HG03469 (cell line): ENCODE data around the gene MTCL3.
A peak's percentile ranks its signal among the peaks of the same experiment; 100 is the strongest.

Experiments
- ATAC-seq: cut with Tn5 transposase; IDR thresholded peaks from one replicate; pipeline ENCODE4 v1.9.1; 2021; ENCODE audit warnings: mild to moderate bottlenecking, moderate library complexity, moderate number of reproducible peaks; ENCODE audit not compliant: unreplicated experiment

MTCL3 gene

DNA sequence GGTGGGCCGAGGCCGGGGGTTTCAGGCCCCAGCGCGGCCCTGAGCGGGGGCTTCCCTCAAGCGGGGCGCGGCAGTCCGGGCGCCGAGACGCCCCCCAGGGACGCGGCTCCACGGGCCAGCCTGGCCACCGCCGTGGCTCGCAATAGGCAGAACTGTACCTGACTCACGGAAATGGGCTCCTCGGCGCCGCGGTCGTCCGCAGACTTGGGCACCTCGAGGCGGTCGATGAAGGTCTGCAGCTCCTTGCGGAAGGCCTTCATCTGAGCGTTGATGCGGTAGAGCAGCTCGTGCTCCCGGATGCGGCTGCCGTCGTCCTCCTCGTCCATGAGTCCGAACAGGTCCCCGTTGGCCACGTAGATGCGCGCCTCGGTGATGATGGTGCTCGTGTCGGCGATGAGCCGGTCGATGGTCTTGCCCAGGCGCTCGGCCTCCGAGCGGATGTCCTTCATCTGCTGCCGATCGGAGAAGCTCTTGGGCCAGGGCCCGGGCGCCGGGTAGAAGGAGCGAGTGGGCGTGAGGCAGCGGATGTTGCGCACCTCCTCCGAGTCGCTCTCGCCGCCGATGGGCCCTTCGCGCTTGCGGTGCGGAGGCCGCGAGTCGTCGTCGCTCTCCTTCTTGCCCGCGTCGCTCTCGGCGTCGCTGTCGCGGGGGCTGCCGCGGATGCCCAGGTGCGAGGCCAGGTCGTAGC lies 43.9 kb downstream of the MTCL3 start:
- no peak for ATAC-seq

DNA sequence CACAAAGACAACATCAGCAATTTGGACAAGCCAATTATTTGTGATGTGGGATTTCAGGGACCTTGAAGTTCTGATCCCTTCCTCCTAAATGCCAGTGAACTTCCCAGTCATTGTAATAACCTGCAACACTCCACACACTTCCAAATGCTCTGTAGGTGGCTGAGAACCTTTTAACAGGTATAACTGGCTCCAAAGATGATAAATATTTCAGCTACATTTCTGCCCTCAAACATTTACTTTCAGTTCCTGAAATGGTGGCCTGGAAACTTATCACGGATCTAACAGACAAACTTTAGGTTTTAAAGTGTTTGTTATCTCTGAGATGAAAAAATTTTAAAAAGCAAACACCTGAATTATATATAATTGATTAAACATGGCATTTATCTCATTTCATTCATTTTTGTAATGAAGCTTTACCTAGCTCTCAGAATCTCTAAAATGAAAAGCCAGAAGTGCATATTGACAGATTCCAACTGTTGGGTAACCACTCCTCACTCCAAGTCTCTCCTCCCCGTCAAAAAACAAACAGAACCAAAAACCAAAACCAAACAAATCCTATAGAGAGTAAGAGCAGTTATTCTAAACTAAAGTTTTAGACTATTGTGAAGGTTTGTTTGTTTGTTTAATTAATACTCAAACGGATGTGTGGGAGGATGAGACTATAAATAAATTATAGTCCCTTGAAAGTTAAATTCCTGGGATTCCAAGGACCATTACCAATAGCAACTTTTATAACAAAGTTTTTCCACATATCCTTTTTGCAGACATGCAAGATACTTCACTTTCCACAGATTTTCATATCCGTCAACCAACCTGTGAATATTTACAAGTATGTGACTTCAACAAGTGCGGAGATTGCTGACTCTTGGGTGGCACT lies 47.5 kb downstream of the MTCL3 start:
- ATAC-seq: peak; percentile 45

DNA sequence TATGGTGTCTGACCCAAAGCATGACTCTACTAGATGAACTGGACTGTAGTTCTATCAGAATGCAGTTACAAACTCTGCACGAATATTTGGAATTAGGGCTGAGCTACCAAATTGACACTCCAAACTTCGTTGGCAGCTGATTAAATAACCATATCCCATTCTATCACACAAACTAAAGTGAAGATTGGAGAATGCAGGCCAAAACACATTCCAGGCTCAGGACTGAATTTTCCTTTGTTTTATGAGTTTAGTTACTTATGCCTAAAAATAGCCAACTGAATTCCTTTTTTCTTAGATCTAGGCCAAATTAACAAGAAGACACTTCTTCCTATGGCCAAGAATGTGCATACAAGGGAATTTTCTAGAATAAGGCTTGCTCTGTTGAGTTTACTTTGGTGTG lies 50.2 kb downstream of the MTCL3 start:
- ATAC-seq: no peak

DNA sequence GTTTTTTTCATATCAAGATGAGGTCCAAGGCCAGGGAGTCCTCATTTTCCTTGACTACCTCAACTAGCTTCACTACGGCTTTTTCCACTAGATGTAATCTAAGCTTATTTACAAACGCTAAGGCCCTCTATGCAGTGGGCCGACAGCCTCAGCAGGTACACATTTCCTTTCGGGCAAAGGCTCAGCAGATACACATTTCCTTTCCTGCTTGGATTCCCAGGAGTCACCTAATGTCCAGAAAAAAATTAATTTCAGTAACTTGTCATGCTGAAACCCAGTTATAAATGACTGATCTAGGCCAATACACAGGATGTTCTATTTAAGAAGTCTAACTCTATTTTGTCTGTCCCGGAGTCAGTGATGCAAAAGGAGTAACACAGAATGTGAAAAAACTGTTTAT lies 52.7 kb downstream of the MTCL3 start:
- ATAC-seq: no peak

DNA sequence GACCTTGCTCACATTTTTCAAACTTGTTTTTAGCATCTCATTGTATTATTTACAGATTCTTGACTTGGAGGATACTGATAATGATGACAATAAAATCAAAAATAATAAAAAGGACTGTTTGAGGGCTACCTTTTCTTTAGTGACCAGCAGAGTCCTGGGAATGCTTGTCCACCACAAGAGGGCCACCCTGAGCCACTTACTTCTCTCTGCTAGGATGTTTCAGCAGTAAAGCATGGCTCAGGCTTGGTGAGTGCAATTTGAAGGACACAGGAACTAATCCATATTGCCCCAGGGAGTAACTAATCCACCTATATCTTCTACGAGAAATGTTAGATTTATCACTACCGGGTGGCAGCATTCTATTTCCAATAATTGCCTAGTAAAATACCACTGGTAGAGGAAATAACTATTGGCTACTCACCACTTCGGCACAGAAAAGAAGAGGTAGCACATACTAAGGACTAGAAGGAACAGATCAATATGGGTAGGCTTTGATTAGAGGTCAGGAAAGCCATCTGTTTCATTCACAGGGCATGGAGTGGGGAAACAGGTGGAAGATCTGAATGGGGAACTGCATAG lies 54.2 kb downstream of the MTCL3 start:
- peak; percentile 82 for ATAC-seq

DNA sequence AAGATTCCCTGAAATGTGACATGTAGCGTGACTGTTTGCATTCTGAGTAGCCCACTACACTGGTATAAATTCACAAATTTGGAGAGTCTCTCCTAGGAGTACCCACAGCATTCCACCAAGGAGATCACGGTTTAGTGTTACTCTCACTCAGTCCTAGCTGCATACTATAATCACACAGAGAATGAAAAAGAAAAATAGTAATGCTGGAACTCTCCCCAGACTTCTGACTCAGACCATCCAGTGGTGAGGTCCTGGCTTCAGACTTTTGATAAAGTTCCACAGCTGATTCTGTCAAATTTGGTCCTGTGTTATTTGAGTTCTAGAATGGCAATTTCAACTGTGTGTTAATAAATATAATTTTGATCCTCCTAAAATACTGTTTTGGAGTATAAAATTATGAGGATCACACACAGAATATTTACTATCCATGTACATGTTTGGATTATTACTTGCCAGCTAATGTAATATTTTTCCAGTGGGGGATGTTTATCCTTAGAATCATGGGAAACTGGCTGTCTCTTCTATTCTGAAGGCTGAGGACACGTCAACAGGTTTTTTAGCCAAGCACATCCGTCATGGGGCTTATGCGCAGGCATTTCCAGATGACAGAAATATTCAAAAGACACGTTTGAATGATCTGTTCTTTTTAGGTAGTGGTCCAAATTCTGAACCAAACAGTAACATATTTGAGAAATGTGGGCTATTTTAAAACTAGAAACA lies 54.8 kb downstream of the MTCL3 start:
- no peak for ATAC-seq

DNA sequence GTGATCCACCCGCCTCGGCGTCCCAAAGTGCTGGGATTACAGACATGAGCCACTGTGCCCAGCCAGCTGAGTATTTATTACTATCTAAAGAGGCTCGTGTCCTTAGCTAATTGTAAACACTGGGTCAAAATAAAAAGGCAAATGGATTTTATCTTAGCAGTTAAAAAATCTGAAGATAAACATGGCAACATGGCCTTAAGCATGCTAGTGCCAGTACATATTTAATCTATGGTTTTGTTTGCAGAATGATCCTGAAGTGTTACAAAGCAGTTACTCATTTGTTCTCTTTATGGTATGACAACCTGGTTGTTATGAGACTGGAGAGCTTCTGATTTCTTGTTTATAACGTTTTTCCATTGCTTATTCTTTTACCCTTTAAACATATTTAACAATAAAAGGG lies 56.1 kb downstream of the MTCL3 start:
- ATAC-seq: no peak

DNA sequence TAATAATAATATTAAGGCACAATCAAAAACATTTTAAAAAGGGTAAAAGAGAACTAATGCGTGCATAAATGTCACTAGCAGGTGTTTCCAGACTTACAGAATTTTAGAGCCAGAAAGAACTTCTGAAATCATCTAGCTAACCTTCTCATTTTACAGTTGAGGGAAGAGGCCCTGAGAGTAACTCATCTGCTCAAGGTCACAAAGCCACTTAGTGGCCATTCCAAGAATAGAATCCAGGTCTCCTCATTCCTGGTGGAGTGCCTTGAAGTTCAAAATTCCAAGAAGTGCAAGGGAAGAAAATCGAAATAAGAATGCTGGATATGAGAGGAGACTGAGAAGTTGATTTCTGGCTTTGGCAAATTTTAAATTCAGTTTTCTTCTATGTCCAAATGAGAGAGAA lies 56.8 kb downstream of the MTCL3 start:
- no peak for ATAC-seq

DNA sequence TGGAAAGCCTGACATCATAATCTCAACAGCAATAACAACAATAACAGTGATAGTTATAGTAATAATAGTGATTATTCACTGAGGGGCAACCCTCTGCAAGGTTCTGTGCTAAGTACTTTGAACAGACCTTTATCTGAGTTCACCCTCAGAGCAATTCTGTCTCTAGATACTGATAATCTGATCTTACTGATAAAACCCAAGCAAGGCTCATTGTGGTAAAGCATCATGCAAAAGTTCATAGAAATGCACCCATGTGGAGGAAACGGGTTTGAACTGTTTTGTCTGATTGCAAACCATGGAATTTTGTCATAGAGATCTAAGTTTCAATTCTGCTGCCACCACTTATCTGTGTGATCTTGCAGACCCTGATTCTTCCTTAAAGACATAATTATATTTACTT lies 58.7 kb downstream of the MTCL3 start:
- no peak for ATAC-seq

DNA sequence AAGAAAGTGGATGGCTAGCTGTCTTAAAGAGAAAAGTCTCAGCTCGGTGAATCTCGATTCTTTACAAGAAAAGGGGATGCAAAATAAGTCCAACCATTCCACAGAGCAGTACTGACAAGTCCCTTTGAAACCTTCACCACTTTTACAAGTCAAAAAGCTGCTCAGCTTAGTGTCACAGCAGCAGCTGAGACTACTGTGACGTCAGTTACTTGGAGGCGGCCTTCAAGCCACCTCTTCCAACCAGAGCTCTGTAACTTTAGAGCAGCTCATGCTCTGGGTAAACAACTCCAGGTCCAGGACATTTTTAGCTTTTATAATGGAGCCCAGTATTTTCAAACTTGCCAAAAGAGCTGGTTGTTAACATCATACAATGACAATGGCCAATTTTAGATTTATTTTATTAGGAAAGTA lies 59.9 kb downstream of the MTCL3 start, which contains the start of gene KIAA0408:
KIAA0408 (minus strand) TSS at position 159 of the 411 bp plus-strand sequence. CDS start 5,408 bp downstream, outside the sequence.
- no peak for ATAC-seq

DNA sequence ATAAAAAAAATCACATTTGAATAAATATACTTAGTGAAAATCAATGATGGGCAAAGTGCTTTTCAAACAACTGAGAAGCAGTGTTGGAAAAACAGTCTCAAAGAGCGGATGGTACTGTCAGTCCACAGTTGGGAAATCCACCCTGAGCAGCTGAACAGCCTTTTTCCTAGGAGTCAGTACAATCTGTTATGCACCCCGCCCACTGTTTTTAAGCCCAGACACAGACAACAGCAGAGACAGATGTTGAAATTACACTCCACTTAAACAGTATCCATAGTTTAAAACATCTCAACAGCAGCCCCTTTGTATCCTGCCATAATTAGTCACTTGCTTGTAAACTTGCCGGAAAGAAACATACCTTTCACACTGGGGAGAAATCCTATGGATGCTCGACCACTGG lies 60.3 kb downstream of the MTCL3 start:
- no peak for ATAC-seq

DNA sequence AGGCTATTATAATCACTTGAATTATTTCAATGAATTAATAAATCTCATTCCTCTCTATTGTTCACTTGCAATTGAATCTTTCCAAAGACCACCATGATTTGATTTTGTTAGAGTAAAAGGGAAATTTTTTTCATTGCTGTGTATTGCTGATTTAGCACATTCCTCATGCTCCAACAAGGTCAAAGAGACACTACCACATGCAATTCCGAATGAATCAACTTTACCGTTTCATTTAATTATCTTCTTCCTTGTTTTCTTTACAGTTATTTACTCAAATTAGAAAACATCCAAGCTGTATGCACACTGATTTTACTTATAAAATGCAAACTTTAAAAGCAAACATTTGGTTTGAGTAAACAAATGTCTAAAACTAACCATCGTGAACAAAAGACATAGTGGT lies 60.9 kb downstream of the MTCL3 start:
- no peak for ATAC-seq

DNA sequence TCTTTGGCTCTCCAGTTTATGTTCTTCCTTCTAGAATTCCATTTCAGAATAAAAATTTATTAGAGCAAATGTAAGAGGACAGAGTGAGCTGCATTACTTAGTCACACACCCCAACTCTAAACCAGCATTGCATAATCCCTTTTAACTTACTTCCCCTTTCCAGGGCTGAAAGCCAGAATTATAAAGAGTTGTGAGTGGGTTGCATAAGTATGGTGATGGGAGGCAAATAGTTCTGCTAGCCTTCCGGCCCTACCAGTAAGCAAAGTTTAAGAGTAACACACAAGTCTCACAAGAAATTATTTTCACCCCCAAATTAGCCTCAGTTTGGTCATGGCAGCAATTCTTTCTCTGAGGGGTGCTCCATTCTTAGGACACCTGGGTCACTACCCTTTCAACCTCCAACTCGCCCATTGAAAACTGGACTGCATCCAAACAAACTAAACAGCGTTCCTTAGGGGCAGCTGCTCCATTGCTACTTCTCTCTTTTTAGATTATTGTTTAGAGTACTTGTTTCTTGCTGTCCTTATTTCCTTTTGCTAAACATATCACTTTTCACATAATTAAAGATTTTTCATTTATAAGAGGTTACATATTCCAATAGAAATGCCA lies 61.6 kb downstream of the MTCL3 start:
- ATAC-seq: no peak

DNA sequence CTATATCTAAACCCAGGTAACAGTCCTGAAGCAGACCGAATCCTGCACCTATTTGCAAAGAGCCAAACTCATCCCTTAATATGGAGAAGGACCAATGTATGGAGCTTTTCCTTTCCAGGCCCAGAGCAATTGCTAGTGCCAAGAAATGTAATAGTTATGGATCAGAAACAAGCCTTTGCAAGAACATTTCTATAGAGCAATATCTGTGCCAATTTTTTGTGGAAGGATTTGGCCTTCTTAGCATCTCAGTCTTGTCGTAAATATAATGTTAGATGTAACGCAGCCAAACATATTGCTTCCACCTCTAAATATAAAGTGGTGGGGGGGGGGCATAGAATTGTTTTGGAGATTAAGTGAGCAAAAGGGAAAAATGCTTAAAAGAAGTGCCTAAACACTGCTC lies 62.7 kb downstream of the MTCL3 start:
- ATAC-seq: no peak

DNA sequence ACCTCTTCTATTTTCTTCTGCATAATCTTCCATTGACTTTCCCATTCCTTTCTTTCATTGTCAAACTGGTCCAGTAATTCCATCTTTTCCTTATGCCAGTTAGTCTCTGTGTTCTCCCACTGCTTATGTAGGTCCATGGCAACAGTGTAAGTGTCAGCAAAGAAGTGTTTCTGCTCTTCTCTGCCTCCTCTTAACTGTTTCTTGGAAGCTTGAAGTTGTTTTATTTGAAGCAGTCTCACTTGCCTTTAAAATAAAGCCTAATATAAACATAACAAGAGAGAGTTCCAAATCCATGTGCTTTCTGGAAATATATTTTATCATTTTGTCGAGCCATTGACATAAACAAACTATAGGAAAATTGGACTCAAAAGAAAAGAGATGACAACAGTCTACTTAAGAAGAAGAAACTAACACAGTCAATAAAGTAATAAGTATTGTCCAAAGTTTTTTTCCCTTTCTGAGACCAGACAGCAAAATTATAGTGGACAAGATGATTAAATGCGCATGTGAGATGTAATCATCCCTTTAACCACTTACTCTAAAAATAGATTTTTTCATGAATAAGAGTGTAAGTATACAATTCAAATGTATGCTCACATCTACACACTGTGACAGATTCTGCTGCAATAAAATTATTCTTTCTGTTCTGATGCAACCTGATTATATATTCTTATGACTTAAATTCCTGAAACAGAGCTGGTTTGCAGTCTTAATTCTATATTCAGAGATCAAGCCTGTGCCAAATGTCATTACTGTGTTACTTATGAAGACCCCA lies 65.1 kb downstream of the MTCL3 start:
- ATAC-seq: no peak

DNA sequence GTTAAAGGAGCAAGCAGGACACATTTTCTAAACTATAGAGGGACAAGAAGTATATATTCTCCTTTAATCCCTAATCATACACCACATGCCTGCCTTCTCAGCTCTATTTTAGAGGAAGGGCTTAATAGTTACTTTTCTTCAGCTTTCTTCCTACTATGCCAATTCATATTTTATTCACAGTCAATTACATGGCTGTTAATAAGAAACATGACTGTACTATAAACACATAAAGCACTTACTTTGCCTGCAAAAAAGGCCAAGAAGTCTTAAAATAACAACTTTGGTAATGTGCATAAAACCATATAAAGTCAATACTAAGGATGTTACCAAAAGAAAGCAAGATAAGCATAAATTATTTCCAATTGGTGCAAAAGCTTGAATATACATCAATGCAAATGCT lies 66.3 kb downstream of the MTCL3 start:
- no peak for ATAC-seq

DNA sequence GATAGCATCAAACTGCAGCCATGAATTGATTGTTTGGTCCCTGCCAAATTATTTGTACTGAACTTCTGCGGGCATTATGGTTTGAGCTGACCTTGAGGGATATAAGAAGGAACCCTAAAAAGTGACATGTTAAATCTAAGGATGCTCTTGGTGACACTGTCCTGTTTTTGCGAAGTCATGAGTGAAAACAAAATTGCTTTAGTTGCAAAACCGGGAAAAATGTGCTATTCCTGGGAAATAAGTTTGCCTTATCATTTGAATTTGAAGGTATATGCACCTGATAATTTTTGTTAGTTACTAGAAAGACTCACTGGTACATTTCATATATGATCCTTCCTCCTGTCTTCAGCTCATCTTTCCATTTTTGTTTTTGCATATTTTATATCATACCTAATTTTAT lies 67.7 kb downstream of the MTCL3 start:
- no peak for ATAC-seq

DNA sequence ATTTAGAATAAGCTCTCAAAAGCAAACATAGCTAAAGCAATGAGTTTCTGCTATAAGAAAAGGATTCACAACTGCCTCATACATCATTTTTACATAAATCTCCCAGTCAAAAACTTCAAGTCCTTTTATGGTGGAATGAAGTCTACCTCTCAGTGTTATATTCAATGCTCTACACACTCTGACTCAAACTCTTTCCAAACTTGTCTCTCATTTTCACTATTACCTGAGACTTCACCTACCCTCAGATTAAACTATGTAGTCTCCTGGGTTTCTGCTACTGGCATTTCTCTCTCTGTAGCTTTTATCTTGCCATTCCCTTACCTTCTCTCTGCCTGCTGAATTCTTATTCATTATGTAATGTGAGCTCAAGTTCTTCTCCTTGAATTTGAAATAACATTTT lies 71.4 kb downstream of the MTCL3 start:
- no peak for ATAC-seq

DNA sequence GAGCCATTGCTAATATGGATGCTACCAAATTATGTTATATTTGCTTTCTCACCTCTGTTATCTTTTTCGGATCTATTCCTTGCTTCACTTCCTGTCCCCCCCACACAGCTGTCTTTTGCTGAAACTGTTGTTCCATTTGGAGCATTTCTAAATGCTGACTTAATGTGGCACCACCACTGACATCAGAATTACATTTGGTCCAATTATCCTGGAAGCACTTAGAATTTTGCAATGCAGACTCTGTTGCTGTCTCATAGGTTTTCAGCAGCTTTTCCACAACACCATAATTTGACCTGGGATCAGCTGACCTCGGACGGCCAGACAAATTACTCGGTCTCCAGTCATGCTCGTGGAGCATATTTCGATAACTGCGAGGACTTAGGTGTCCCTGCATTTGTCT lies 72.8 kb downstream of the MTCL3 start:
- no peak for ATAC-seq

DNA sequence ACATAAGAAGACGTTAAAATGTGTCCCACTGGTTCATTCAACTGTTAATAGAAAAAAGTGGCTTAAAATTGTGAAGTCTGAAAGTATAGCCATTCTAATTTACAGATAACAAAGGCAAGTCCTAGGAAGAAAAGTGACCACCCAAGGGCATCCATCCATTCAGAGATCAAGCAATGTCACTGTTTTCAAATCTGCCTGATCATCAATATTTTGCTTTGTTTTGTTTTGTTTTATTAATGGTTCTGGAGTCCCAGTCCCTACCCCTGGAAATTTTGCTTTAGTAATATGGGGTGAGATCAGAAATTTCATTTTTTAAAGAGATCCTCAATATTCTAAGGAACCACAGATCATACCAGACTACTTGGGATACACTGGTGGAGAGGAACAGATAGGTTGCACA lies 77.3 kb downstream of the MTCL3 start:
- ATAC-seq: no peak
